H1 (cell line): ENCODE measurements around the gene SPEF2. TPM values are rescaled to one million over a fixed set of nuclear protein-coding genes. Genes with fewer than 3 reads are reported as not detected.

Experiments used
- PHF8 ChIP-seq: fragments of 200-600 bp; sonication (generic); conservative IDR thresholded peaks from 2 replicates; pipeline ENCODE4 v1.7.1; 2012; ENCODE audit warnings: low read depth, mild to moderate bottlenecking, inconsistent platforms, low read length, moderate library complexity
- SP2 ChIP-seq: IDR thresholded peaks from 2 replicates; pipeline ENCODE4 v1.6.1; 2012; ENCODE audit warnings: mild to moderate bottlenecking, low read length, inconsistent platforms
- polyA plus RNA-seq, 7 experiments: library from polyadenylated mRNA; depleted of rRNA in 3 of 7; stranded (reverse) in 5 of 7; unstranded in 2 of 7; fragments of >200 nt in 5 of 7; fragments of 200-250 nt in 2 of 7; gene quantifications; 1 replicate in 5 of 7; 2 replicates in 1 of 7; 4 replicates in 1 of 7; pipeline versions ENCODE4 v1.2.1 to v1.2.3, GENCODE V29; 2011 to 2013; ENCODE audit warnings: missing spikeins in 2 of 7, mixed read lengths in 2 of 7
- total RNA-seq: library from RNA; stranded (reverse); fragmentation: NEBNext Ultra II Directional; extraction: Animal tissue kit (Norgen Biotek cat#: 25700); gene quantifications from 2 replicates; pipeline ENCODE4 v1.2.1, GENCODE V29; 2021

The SPEF2 gene
- total and polyA plus RNA-seq, 2 of the 8 experiments (the other 6 are each of a cell fraction or from before 2014, with no cell fraction given) = 0.14 to 0.73 TPM

- TF ChIP-seq PHF8 (no peak), SP2 (no peak)
Measured at GRCh38 chr5:35826554-35826953, 208.9 kb downstream of the SPEF2 start (continued).
